GM21390 (cell line): ENCODE results near the gene THY1.
"Not testable (repeated sequence)": the region's sequence is repeated elsewhere in the genome, so short reads cannot be mapped to it uniquely, and the experiment has no call there.

Source experiments
- ATAC-seq: cut with Tn5 transposase; IDR thresholded peaks from one replicate; pipeline ENCODE4 v1.9.1; 2021; ENCODE audit not compliant: unreplicated experiment

The THY1 gene

DNA sequence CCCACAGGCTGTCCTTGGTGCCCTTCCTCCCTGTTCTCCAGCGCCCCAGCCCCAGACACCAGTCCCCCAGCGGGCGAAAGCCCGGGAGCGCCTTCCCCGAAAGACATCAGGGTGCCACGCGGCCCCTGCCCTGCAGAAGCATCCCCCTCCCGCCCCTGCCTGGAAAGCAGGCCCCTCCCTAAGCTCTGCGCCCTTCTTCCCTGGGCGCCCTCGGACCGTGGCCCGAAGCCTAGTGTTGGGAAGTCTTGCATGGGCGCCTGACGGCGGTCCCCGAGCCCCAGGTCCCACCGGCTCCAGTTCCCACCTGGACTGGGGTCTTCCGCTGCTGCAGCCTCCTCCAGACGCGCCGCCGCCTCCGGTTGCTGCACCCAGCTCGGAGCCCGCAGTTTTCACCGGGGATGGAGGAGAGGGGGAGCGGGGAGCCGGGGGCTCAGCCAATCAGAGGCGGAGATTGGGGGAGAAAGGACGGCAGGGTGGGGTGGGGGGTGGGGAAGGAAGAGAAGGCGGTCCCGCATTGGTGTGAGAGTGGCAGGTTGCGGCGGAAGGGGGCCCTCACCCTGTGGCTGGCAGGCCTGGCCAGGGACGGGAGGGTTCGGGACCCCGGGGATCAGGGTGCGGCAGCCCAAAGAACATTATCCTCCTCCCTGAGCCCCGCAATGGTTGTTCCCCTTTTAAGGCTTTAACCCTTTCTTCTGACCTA, at the start of gene THY1:
TSS of gene THY1 (minus strand) at position 364 of the 700 bp plus-strand sequence. CDS start 2,267 bp downstream, outside the sequence.
- no peak for ATAC-seq

DNA sequence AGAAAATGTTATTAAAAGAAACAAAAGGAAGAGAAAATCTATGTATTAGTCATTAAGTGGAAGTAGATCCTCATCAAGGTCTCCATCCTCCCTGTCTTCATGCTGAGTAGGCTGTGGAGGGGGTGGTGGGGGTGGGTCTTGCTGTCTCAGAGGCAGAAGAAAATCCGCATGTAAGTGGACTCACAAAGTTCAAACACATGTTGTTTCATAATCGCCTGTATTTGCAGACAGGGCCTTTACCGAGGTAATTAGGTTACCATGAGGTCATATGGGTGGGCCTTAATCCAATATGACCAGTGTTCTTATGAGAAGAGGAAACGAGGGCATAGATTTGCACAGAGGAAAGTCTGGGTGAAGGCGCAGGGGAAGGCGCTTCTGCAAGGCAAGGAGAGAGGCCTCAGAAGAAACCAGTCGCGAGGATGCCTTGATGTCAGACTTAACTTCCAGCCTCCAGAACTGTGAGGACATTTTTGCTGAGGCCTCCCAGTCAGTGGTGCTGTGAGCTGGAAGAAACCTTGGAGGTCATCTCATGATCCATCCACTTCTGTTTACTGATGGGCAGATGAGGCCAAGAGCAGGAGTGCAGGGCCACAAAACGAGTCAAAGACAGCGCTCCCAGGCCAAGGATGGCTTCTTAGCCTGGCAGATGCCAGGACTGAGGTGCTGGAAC, 49.3 kb upstream of the THY1 start:
- no peak for ATAC-seq

DNA sequence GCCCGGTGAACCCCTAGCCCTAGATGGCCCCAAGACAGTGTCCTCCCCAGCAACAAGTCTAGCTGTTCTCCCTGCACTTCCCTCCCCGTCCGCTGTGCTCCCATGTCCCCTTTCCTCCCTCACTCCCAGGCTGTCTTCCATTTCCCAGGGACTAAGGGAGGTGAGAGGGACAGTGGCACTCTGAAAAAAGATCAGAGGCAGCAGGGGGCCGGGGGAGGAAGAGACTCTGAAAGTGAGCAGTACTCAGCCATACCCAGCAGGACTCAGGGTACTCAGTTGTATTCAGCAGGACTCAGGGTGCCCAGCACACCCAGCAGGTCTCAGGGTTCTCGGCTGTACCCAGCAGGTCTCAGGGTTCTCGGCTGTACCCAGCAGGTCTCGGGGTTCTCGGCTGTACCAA, 48.4 kb upstream of the THY1 start:
- ATAC-seq = no peak

DNA sequence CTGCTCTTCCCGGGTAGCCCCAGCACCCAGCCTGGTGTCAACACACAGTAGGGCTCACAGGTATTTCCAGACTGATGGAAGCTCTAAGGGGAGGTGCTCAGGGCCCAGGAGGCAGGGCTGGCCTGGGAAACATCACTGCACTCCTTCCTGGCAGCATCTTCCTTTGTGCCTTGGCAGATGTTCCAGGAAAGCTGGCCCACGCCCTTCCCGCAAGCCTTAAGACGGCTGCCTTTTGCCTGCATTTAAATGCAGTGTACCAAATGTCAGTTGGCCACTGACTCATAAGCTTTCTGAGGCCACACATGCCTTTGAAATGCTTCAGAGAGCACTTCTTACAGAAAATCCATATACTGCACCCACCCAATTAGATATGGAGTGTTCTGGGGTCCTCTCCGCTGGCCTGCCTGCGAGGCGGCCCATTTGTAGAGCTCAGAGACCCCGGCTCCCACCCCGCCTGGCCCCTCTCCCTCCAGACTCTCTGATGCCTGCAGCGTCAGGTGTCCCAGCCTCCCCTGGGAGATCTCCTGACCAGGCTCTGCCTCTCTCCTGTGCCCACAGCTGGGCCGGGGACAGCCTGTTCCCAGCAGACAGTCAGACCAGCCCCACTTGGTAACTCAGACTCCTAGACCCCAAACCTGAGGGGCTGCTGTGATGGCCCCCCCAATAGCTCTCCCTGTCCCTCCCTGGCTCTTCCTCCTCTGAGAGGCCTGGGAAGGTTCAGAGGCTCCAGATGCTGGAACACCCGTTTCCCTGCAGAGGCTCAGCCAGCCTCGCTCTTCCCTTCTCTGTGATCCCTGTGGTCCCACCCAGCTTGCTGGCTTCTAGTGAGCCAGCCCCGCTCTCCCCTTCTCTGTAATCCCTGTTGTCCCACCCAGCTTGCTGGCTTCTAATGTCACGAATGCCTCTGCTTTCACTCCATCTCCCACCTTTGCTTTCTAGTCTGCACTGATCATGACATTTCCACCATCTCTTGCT, 47.6 kb upstream of the THY1 start:
- no peak for ATAC-seq

DNA sequence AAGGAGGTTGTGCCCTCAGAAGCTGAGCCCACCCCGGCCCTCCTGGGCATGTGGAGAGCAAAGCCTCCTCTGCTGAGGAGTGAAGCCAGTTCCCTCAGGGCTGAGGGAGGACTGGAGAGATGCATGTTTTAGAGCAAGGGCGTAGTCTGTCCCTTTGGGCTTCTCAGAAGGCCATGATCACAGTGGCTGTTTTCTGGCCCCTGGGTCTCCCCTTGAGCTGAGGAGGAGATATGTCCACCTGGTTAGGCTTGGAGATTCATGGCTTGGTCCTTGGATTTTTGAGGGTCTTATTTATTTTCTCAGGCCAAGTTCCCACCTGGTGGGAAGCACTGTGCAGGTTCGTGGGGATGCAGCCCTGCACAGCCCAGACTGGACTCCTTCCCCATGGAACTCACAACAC, 46.5 kb upstream of the THY1 start:
- no peak for ATAC-seq

DNA sequence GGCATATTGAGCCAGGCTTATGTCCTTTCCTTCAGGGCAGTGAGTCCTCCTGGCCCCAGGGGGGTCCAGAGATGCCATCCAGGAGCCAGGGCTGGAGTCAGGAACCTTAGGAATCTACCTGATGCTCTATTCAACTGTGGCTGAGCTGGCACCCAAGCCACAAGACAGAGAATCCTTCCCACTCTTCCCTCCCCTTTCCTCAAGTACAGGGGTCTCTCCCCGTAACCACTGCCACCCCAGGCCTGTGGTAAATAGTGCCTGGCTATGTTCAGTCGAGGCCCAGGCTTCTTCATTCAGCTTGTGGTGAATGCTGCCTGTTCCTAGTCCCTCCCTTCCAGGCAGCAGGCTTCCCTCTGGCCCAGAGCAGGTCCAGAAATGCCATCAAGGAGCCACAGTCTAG, 45.5 kb upstream of the THY1 start:
- no peak for ATAC-seq

DNA sequence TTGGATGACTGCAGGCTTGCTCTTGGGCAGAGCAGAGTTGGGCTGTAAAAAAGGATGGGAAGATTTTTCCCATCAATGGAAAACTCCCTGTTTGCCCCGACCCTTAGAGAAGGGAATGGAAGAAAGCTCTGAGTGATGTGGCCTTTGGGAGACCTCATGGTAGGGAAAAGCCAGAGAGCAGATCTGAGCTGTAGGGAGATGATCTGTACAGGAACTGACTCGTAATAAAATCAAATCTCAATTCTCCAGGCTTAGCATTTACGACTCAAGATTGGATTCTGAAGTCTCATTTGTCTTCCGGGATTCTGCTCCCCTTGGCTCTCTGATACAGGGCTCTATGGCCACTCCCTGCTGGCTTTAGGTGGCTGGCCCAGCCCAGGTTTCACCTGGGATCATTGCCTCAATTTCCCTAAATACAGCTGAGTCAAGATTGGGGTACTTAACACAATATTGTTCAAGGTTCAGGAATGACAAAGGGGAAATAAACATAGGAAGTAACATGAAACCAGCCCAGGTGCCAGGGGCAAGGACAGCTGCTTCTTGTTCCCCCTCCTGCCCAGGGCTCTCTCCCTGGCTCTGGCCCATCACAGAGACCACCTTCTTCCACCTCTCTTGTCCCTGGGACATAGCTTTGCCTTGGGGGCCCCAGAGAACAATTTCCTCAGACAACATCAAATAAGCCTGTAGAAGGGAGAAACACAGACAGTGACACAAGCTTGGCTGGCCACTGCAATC, 38.4 kb upstream of the THY1 start:
- no peak for ATAC-seq

DNA sequence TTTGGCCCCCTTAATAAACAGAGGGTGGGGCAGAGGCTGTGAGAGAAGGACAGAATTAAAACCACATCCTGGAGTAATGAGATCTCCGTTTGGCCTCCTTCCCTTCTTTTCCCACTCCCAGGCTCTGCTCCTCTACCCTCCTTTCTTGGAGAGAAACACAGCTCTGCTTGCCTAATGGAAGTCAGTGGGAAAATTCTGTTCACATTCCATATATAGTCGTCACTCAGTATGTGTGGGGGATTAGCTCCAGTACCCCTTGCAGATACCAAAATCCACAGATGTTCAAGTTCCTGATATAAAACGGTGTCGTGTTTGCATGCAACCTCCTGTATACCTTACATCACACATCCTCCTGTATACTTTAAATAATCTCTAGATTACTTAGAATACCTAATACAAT, 37.6 kb upstream of the THY1 start:
- ATAC-seq = no peak

DNA sequence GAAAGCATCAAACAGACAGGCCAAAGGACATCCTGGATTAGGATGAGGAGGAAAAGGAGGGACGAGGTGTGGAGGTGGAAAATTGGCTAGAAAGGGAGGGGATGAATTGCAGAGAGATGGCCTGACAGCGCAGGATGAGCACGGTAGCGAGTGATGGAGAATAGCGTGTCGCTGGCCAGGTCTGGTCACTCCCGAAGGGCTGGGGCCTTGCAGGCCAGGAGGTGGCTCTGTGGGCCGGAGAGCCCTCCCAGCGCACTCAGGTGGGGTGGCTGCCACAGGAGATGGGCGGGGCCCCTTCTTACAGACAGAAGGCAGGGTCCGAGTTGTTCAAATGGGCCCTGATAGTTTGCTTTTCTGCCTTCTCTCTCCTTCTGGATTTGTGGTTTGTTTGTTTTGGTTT, 37.1 kb upstream of the THY1 start:
- ATAC-seq = no peak

DNA sequence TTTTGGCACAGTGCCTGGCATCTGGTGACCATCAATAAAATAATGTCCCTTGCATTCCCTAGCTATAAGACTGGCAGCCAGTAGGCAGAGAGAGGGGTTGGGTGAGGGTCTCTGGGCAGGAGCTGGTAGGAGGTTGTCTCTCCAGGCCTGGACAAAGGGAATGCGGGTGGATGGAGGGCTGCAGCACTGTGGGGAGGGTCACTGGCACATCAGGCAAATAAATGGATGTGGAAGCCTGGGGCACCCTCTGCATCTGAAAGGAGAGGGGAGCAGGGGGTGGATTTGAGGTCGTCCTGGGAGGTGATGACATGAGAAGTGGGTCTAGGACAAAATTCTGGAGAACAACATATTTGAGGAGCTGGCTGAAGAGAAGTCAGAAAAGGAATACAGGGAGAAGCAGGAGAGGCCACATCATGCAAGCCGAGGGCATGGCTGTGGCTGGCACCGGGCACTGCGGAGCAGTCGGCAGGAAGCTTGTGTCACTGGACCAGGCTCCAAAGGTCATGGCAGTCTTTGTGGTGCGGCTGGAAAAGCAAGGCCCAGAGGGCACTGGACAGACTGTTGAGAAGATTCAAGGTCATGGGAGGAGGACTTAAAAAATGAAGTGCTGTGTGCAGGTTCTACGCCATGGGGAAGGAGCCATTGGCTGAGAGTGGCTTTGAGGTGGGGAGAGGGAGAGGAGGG, 36.5 kb upstream of the THY1 start:
- no peak for ATAC-seq

DNA sequence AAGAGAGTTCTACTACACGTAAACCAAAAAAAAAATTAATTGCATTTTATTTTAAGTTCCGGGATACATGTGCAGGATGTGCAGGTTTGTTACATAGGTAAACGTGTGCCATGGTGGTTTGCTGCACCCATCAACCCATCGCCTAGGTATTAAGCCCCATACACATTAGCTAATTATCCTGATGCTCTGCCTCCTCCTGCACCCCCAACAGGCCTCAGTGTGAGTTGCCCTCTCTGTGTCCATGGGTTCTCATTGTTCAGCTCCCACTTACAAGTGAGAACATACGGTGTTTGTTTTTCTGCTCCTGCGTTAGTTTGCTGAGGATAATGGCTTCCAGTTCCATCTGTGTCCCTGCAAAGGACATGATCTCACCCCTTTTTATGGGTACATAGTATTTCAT, 32.7 kb upstream of the THY1 start:
- ATAC-seq = not testable (repeated sequence)

DNA sequence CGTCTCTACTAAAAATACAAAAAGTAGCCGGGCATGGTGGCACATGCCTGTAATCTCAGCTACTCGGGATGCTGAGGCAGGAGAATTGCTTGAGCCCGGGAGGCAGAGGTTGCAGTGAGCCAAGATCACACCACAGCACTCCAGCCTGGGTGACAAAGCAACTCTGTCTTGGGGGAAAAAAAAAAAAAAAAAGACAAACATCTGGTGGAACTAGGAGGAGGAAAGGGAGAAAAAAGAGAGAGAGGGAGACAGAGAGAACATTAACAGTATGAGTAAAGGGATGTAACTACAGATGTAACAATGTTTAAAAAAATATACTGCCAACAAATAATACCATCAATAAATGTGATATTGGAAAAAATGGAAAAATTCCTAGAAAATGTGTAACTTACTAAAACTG, 32.3 kb upstream of the THY1 start:
- not testable (repeated sequence) for ATAC-seq

DNA sequence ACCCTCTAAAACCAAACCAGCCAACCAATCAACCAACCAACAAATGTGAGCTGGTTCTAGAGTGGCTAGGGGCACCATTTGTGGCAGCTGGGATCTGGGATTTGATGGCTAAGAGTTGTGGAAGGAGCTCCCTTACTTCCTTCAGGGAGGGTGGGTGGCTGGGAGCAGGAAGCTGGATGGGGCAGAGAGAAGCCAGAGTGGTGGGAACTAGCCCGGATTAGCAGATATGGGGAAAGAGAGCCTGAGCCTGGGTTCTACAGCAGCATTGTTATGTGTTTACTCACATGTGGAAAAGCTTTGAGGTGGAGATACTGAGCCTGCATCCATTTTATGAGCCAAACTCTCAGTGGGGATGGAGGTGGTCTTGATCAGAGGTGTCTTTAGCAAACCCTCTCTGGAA, 30.9 kb upstream of the THY1 start:
- ATAC-seq = no peak

DNA sequence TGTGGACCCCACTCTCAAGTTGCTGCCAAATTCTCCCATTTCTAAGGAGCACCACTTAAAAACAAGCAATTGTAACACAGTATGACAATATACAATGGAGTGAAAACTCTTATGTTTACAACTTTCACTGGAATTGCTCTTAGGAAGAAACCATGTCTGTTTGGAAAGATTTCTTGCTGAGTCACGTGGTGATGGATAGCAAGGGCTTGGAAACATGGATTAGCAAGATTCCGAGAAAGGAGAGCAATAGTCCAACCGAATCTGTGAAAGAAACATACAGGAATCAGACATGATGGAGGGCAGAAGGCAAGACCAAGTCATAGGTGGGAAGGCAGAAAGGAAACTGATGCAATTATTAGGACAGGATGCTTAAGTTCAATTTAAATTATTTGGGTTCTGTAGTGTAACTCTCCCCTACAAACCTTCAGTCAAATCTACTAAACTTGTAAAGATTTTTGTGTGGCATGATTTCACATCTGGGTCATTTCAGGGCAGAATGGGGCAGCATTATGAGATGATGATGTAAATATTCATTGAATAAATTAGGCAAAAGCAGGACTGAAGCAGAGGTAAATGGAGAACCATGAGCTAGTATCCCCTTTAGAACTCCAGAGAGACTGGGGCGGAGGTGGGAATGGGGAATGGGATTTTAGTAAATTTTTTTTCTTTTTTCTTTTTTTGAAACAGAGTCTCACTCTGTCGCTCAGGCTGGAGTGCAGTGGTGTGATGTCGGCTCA, 27.8 kb upstream of the THY1 start:
- no peak for ATAC-seq

DNA sequence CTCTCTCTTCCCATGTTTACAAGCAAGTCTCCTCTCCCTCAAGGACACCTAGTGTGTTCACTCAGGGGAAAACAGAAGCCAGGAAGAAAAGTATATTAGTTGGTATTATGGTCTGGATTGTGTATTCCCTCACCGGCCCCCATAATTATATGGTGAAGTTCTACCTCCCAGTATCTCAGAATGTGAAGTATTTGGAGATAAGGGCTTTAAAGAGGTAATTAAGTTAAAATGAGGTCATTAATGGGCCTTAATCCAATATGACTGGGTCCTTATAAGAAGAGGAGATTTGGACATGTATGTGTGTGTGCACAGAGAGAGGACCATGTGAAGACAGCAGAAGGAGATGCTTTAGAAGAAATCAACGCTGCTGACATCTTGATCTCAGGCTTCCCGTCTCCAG, 26.5 kb upstream of the THY1 start:
- no peak for ATAC-seq

DNA sequence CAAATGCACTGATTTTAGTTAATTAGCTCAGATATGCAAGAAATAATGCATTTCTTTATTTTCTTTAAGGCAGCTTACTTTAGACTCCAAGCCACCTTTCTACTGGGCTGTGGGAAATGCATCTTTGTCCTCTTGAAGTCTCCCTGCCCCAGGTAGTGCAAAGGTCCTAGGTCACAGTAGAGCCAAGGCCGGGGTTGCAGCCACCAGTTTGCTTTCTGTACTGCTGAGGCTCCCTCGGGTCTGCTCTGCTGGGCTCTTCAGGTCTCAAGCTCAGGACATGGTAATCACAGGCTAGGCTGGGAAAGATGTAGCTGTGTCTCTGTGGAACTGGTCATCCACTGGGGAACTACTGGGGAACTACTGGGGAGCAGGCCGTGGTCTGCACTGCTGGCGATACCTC, 25.4 kb upstream of the THY1 start:
- no peak for ATAC-seq

DNA sequence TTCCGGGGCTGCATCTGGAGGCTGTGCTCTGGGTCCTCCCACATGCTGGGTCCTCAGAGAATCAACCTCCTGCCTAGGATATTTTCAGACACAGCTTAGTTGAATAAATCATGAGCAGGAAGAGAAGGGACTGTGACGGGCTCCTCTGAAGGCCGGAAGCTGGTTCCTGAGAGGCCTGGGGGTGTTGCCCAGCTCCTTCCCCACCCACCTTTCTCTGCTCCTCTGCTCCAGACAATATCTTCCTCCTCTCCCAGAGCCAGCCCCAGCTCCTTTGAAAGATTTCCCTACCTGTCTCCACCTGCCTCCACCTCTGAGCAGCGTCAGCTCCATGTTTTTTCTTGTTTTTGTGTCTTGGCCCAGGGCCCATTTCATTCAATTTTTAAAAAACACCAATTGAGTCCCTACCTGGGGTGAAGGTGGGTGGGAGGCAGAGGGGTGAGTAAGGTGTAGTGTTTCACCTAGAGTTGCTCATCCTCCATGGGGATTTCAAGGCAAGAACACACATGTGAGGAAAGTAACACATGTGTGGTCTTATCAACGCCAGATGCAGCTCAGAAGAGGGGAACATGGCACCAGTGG, 24.8 kb upstream of the THY1 start:
- no peak for ATAC-seq

DNA sequence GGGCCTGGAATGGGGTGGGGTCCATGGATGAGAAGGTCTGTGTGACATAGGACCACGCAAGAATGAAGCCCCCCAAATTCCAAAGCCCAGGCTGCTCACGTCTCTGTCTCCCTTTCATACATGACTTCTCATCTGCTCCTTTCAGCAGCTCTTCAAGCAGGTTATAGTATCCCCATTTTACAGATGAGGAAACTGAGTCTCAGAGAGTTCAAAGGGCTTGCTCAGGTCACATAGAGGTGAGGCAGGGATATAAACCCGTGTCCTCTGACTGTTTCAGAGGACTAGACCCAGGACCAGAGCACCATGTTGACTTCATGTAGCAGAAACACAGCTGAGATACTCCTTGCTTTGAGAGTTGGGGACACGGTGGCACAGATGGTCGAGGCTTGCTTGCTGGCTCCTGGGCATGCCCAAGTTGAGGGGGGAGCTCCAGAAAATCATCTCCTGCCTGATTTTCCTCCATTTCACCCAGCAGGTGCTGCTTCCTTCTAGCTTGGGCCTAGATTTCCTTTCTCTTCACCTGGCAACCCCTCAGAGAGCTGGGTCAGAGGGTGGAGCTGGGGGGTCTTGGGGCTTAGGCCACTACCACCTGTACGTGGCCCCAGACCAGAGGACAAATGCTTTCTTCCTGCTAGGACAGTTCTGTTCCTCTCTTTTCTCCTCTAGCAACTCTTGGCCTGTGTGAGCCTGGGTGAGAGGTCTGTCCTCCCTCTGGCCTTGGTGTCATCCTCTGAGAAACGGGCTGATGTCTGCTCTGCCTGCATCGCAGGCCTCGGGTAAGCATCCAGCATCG, 24.1 kb upstream of the THY1 start:
- no peak for ATAC-seq

DNA sequence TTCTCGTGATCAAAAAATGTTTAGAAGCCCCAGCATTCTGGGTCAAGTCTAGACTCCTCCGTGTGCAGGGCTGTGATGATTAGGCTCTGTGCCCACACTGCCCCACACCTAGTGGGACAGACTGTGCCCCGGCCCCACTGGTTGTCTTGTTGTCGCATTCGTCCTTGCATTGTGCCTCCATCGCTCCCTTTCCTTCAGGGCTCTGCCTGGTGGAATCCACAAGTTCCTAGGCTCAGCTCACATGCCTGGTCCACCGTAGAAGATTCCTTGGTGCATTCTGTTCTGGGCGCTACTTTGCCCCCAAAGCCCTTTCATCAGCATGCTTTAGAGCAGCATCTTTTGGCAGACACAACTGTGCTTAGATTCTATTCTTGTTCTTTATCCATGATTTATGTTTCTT, 23.5 kb upstream of the THY1 start:
- no peak for ATAC-seq
